ENCODE measurements around the gene SV2C. TPM values are rescaled to one million over a fixed set of nuclear protein-coding genes. Genes with fewer than 3 reads are reported as not detected.

The SV2C gene
- total RNA-seq, 4 donors from 2014 or later, result 0.87 to 1.7 (median 1.4) TPM

DNA sequence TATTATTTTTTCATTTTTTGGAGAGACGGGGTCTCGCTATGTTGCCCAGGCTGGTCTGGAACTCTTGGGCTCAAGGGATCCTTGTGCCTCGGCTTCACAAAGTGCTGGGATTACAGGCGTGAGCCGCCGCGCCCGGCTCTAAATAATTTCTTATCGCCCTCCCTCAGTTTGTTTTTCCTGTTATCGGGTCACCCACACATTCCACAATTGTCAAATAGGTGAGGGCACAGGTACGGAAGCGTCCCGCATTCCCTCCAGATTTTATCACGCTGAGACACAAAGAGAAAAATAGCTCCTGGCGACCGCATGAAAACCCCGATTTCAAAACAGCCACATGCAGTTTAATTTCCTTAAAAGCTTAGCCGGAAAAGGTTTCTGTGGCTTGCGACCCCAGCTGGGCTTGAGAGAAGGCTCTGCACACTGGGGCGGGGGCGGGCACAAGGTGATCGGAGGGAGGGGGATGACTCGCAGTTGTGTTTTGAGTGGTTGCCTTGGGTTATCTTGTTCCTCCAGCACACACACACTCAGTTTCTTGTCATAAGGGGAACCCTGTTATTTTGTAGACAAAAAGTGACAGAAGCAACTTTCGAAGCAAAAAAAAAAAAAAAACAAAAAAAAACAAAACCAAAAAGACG, 319.2 kb downstream of the SV2C start:
- TF ChIP-seq EP300 (IDR thresholded peaks at IDR 0.05) (no peak), POLR2A (IDR thresholded peaks at IDR 0.05) (no peak)
- TF ChIP-seq, protein P1, sequence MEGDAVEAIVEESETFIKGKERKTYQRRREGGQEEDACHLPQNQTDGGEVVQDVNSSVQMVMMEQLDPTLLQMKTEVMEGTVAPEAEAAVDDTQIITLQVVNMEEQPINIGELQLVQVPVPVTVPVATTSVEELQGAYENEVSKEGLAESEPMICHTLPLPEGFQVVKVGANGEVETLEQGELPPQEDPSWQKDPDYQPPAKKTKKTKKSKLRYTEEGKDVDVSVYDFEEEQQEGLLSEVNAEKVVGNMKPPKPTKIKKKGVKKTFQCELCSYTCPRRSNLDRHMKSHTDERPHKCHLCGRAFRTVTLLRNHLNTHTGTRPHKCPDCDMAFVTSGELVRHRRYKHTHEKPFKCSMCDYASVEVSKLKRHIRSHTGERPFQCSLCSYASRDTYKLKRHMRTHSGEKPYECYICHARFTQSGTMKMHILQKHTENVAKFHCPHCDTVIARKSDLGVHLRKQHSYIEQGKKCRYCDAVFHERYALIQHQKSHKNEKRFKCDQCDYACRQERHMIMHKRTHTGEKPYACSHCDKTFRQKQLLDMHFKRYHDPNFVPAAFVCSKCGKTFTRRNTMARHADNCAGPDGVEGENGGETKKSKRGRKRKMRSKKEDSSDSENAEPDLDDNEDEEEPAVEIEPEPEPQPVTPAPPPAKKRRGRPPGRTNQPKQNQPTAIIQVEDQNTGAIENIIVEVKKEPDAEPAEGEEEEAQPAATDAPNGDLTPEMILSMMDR (IDR thresholded peaks at IDR 0.05), result no peak
- DNase-seq (ENCODE audit: low spot score in 2 of 2), result peak in 1 of 2 donors; percentile 10

DNA sequence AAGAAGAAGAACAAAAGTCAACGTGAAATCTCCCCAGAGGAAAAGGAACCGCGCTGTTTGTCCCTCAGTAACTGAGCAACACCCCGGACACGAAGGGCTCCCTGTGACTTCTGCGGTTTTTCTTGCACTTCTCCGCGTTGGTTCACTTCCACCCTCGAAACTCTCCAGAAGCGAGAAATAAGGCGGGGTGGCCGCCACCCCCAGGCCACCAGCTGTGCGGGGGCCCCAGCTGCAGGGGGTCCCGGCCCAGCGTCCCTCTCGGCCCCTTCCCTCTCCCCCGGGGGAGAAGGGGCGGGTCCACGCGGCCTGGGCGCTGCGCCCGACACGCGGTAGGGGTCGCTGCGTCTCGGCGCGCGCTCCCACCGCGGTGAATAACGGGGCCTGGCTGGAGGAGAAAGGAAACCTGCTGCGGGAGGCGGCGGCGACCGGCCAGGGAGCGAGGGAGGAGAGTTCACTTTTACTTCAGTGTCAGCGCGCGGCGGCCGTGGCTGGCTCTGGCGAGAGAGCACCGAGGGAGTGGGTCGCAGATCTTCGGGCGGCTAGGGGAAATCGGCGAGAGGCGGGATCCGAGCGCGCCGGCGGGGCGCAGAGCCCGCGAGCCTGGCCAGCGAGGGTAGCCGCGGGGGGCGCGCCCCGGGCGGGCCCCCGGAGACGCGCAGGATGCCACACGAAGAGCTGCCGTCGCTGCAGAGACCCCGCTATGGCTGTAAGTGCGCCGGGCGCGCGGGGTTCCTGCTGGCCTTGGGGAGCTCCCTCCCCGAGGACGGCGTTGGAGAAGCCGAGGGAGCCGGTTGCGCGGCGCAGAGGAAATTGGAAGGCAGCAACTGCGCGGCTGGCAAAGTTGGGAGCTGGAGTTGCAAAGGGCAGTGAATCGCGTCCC, 319.9 kb downstream of the SV2C start, which contains the start of gene IQGAP2:
IQGAP2 (plus strand) TSS at position 400 of the 880 bp plus-strand sequence; CDS start at position 661, 261 bp downstream.
- H3K36me3 ChIP-seq, result no peaks in the 10 kb centered on the region
- no peaks in the 10 kb centered on the region for H3K9me3 ChIP-seq
- WGBS, 2 donors, result 0 to 2% methylated on average over 30 to 90 of the region's 92 CpGs
- H3K27me3 ChIP-seq, result peaks cover 0 to under 1% of the 10 kb centered on the region in 2 donors
- TF ChIP-seq, protein P1 (IDR thresholded peaks at IDR 0.05), result peak; percentile 78 to 84 (median 83)
- TF ChIP-seq EP300 (IDR thresholded peaks at IDR 0.05) (peak in 1 of 2 donors; percentile 89), POLR2A (IDR thresholded peaks at IDR 0.05) (peak in 1 of 2 donors; percentile 61)
- H3K27ac ChIP-seq, result peak within 1 kb of the TSS; percentile 81 to 95 (median 85)
- H3K4me1 ChIP-seq, result peaks cover 0 to 42% (median 4%) of the 10 kb centered on the region in 4 donors
- peak; percentile 31 to 42 for DNase-seq (ENCODE audit: low spot score in 2 of 2)
- peak within 1 kb of the TSS; percentile 57 to 75 (median 70) for H3K4me3 ChIP-seq

More for the DNA sequence above, 319.2 kb downstream of the SV2C start:
- H3K27me3 ChIP-seq, result peaks cover 0 to 2% of the 10 kb centered on the region in 2 donors
- H3K4me3 ChIP-seq, result peak overlapping the region; percentile 57 to 75 (median 70)
- H3K27ac ChIP-seq, result peak overlapping the region; percentile 81 to 95 (median 85)
- 1 to 2% methylated on average over 25 of the region's 25 CpGs for WGBS, 2 donors
- peaks cover 0 to 41% (median 4%) of the 10 kb centered on the region in 4 donors for H3K4me1 ChIP-seq
- no peaks in the 10 kb centered on the region for H3K9me3 ChIP-seq
- no peaks in the 10 kb centered on the region for H3K36me3 ChIP-seq

Small RNAs within 50 kb of the gene (small RNA-seq; reads per million reads assigned to genes)
- not detected for gene AC113404.2
- gene RNA5SP186, result not detected

All from tibial nerve (tissue), 4 donors.